Measurements from ENCODE around the gene CDH22. TPM values are rescaled to one million over a fixed set of nuclear protein-coding genes. Genes with fewer than 3 reads are reported as not detected.
A peak's percentile ranks its signal among the peaks of the same experiment; 100 is the strongest.

Gene CDH22
- total RNA-seq, 1 donor from 2014 or later, result 0.13 TPM

- H3K4me2 ChIP-seq, result peak overlapping the region; percentile 61
- no peak for DNase-seq (ENCODE audit: low spot score)
- no peak overlapping the region for H3K27ac ChIP-seq
- H3K9me3 ChIP-seq (ENCODE audit: low read depth), result no peaks in the 10 kb centered on the region
- Mint-ChIP-seq H3K27me3 (ENCODE audit: insufficient read depth, low read depth) (peaks cover 19% of the 10 kb centered on the region), H3K27ac (peak overlapping the region; percentile 75), H3K4me3 (no peak overlapping the region), H3K9me3 (no peaks in the 10 kb centered on the region), H3K4me1 (peaks cover 61% of the 10 kb centered on the region), H3K36me3 (no peaks in the 10 kb centered on the region)
- no peaks in the 10 kb centered on the region for H3K27me3 ChIP-seq
- H3K4me1 ChIP-seq, result peaks cover 38% of the 10 kb centered on the region
- H2AFZ ChIP-seq (replicated peaks), result no peak overlapping the region
- no peak overlapping the region for H3K9ac ChIP-seq
- no peaks in the 10 kb centered on the region for H3K79me2 ChIP-seq (ENCODE audit: low read depth)
- H3F3A ChIP-seq (ENCODE audit: low read depth), result peaks cover 20% of the 10 kb centered on the region
- H3K36me3 ChIP-seq, result no peaks in the 10 kb centered on the region
- no peaks in the 10 kb centered on the region for H4K20me1 ChIP-seq (ENCODE audit: low read depth)
- TF ChIP-seq CTCF (IDR thresholded peaks at IDR 0.05), result no peak
- no peak for TF ChIP-seq EZH2 (IDR thresholded peaks at IDR 0.05)
- no peak for TF ChIP-seq EZH2phosphoT487 (IDR thresholded peaks at IDR 0.05)
- no peak overlapping the region for H3K4me3 ChIP-seq
These were observed 20.0 kb upstream of the CDH22 start for GRCh38 chr20:46328200-46328882.

- TF ChIP-seq EZH2phosphoT487 (IDR thresholded peaks at IDR 0.05) (no peak), CTCF (IDR thresholded peaks at IDR 0.05) (no peak), EZH2 (IDR thresholded peaks at IDR 0.05) (no peak)
- Mint-ChIP-seq H3K27me3 (ENCODE audit: insufficient read depth, low read depth) (peaks cover 22% of the 10 kb centered on the region), H3K36me3 (no peaks in the 10 kb centered on the region), H3K4me3 (no peak overlapping the region), H3K4me1 (peaks cover 53% of the 10 kb centered on the region), H3K27ac (no peak overlapping the region), H3K9me3 (no peaks in the 10 kb centered on the region)
- Histone ChIP-seq H3F3A (ENCODE audit: low read depth) (peaks cover 13% of the 10 kb centered on the region), H3K36me3 (no peaks in the 10 kb centered on the region), H2AFZ (replicated peaks) (no peak overlapping the region), H4K20me1 (ENCODE audit: low read depth) (no peaks in the 10 kb centered on the region), H3K27ac (no peak overlapping the region), H3K9me3 (ENCODE audit: low read depth) (no peaks in the 10 kb centered on the region), H3K79me2 (ENCODE audit: low read depth) (no peaks in the 10 kb centered on the region), H3K4me2 (no peak overlapping the region), H3K27me3 (no peaks in the 10 kb centered on the region), H3K9ac (no peak overlapping the region), H3K4me3 (no peak overlapping the region), H3K4me1 (peaks cover 31% of the 10 kb centered on the region)
- no peak for DNase-seq (ENCODE audit: low spot score)
These were observed 19.3 kb upstream of the CDH22 start for GRCh38 chr20:46327557-46327956.

- H3K27ac Mint-ChIP-seq, result peak overlapping the region; percentile 67
- H3K27me3 Mint-ChIP-seq (ENCODE audit: insufficient read depth, low read depth), result peaks cover 22% of the 10 kb centered on the region
- TF ChIP-seq EZH2 (IDR thresholded peaks at IDR 0.05), result no peak
- no peak for TF ChIP-seq CTCF (IDR thresholded peaks at IDR 0.05)
- no peak for TF ChIP-seq EZH2phosphoT487 (IDR thresholded peaks at IDR 0.05)
These were observed 17.5 kb upstream of the CDH22 start for GRCh38 chr20:46325789-46326188.

More at GRCh38 chr20:46325789-46326188, 17.5 kb upstream of the CDH22 start:
- Mint-ChIP-seq H3K4me3 (no peak overlapping the region), H3K4me1 (peaks cover 44% of the 10 kb centered on the region), H3K36me3 (no peaks in the 10 kb centered on the region), H3K9me3 (no peaks in the 10 kb centered on the region)
- peaks cover 3% of the 10 kb centered on the region for H3F3A ChIP-seq (ENCODE audit: low read depth)
- no peak overlapping the region for H3K4me2 ChIP-seq
- H3K9me3 ChIP-seq (ENCODE audit: low read depth), result no peaks in the 10 kb centered on the region
- no peak overlapping the region for H3K9ac ChIP-seq
- H3K27me3 ChIP-seq, result peaks cover 4% of the 10 kb centered on the region
- no peak overlapping the region for H3K4me3 ChIP-seq
- H3K79me2 ChIP-seq (ENCODE audit: low read depth), result no peaks in the 10 kb centered on the region
- no peak for DNase-seq (ENCODE audit: low spot score)
- H2AFZ ChIP-seq (replicated peaks), result no peak overlapping the region
- no peaks in the 10 kb centered on the region for H3K36me3 ChIP-seq
- H3K27ac ChIP-seq, result no peak overlapping the region
- peaks cover 19% of the 10 kb centered on the region for H3K4me1 ChIP-seq
- H4K20me1 ChIP-seq (ENCODE audit: low read depth), result no peaks in the 10 kb centered on the region
